ENCODE data around the gene ATP2B3. TPM values are rescaled to one million over a fixed set of nuclear protein-coding genes. Genes with fewer than 3 reads are reported as not detected.

The ATP2B3 gene
- total and polyA plus RNA-seq, 8 donors = 0.03 to 0.12 (median 0.04) TPM; not detected in 2

DNA sequence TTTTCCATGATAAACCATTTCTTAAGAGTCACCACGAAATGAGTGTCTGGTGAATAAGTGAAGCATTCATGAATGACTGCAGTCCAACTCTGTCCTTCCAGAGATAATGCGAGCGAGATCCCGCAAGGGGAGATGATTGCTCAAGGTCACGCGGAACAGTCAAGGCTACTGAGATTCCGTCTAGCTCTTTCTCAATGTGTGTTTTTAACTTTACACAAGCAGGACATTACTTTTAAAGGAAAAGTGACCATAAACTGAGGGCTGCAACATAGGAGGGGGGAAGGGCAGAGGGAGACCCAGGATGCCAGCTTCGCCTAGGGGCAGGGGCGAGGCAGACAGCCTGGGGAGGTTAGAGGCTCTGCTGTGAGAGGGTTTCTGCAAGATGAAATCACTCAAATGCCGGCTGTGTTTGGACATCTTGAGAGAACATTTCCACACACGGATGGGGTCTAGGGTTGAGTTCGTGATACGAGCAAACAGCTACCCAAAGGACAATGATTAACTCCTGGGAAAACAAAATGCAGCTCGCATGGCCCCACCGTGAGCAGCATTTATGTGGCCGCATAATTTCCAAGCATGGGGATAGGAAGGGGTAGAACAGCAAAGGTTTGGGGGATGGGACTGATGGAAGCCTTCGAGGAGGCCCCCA, 105.3 kb downstream of the ATP2B3 start:
- FAIRE-seq = no peak
- H3K27me3 ChIP-seq = peaks cover 0 to 7% (median 0%) of the 10 kb centered on the region in 4 donors

DNA sequence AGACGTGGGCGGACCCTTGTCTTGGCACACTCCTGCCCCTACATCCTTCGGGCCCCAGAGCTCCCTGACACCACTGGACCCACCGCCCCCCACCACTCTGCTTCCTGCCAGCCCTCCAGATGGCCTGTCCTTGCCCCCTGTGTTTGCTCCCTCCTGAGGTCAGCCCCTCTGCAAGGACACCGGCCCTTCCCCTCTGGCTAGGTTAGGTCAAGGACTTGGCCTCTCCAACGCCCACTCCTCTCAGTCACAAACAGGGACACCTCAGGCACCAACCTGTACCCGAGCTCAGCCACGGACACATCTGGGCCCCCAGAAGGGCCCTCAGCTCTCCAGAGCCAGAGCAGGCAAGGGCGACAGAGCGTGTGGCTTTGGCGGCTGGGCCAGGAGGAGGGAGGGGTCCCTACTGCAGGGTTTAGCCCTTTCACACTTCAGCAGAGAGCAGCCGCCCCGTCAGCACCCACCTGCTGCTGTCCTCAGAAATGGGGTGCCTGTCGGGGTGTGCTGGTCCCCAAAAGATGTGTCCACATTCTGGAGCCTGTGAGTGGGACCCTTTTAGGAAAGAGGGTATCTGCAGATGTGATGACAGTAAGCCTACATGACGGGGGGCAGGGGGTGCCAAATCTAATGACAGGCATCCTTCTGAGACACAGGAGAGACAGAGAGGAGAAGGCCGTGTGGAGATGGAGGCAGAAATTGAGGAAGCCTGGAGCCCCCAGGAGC, 106.0 kb downstream of the ATP2B3 start:
- H3K27me3 ChIP-seq = peaks cover 0 to 7% (median 0%) of the 10 kb centered on the region in 4 donors
- ATAC-seq = no peak
- no peak overlapping the region for H3K27ac ChIP-seq
- H3K4me1 ChIP-seq = no peaks in the 10 kb centered on the region
- intact Hi-C loops (cut with DNase I) = no loop called here
- no peak for DNase-seq
- TF ChIP-seq, protein P1, sequence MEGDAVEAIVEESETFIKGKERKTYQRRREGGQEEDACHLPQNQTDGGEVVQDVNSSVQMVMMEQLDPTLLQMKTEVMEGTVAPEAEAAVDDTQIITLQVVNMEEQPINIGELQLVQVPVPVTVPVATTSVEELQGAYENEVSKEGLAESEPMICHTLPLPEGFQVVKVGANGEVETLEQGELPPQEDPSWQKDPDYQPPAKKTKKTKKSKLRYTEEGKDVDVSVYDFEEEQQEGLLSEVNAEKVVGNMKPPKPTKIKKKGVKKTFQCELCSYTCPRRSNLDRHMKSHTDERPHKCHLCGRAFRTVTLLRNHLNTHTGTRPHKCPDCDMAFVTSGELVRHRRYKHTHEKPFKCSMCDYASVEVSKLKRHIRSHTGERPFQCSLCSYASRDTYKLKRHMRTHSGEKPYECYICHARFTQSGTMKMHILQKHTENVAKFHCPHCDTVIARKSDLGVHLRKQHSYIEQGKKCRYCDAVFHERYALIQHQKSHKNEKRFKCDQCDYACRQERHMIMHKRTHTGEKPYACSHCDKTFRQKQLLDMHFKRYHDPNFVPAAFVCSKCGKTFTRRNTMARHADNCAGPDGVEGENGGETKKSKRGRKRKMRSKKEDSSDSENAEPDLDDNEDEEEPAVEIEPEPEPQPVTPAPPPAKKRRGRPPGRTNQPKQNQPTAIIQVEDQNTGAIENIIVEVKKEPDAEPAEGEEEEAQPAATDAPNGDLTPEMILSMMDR (IDR thresholded peaks at IDR 0.05) = no peak
- no peaks in the 10 kb centered on the region for H3K9me3 ChIP-seq
- FAIRE-seq = no peak
- H3K36me3 ChIP-seq = no peaks in the 10 kb centered on the region
- 51 to 66% methylated on average over 16 of the region's 16 CpGs for WGBS, 2 donors
- no peak overlapping the region for H3K4me3 ChIP-seq

More for the DNA sequence above, 105.3 kb downstream of the ATP2B3 start:
- intact Hi-C loops (cut with DNase I) = no loop called here
- no peak overlapping the region for H3K27ac ChIP-seq
- H3K4me1 ChIP-seq = no peaks in the 10 kb centered on the region
- H3K9me3 ChIP-seq = no peaks in the 10 kb centered on the region
- 12 to 55% methylated on average over 17 of the region's 17 CpGs for WGBS, 2 donors
- ATAC-seq = no peak
- H3K4me3 ChIP-seq = no peak overlapping the region
- TF ChIP-seq, protein P1 (IDR thresholded peaks at IDR 0.05) = no peak
- DNase-seq = no peak
- H3K36me3 ChIP-seq = no peaks in the 10 kb centered on the region

DNA sequence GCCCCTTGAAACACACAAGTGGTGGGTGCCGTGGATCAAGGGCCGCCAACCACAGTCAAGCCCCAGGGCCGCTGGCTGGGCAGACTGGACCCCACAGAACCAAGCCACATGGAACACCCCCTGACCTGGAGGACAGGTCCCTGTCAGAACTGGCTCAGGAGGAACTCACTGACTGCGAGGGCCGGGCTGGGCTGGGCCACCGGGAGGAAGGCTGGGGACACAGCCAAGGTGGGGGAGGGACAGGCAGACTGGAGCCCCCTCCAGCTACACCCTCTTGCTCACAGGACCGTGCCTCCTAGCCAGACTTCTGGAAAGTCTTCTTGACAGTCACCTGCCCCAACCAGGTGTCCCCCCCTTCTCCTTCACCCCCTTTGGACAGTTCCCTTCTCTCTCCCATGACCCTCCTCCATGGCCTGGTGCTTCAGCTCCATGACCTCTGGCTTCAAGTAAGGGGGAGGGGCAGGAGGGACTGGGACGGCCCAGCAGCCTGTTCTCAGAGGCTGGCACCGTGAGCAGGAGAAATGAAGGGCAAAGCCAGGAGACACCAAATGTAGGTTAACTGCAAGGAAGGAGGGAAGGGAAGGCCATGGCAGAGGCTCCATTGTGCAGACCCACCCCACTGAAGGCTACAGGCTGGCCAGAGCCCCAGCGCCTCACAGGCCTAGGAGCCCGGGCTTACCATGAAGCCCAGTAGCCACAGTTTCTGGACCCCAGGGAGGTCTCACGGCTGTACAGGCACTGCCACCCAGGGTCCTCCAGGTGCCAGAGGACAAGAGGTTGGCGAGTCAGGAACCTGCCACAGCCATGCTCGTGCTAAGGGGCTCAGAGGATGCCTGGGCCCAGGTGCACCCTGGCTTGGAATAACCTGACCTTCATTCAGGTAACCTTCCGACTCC, 107.0 kb downstream of the ATP2B3 start:
- intact Hi-C loops (cut with DNase I) = no loop called here
- Histone ChIP-seq H3K27ac (no peak overlapping the region), H3K4me3 (no peak overlapping the region), H3K9me3 (no peaks in the 10 kb centered on the region), H3K27me3 (peaks cover 0 to 3% (median 0%) of the 10 kb centered on the region in 4 donors), H3K4me1 (no peaks in the 10 kb centered on the region), H3K36me3 (no peaks in the 10 kb centered on the region)
- DNase-seq (peak in 2 of 6 donors; percentile 39 to 43), FAIRE-seq (no peak), ATAC-seq (no peak)
- TF ChIP-seq, protein P1 (IDR thresholded peaks at IDR 0.05) = no peak
- WGBS, 2 donors = 73 to 78% methylated on average over 15 of the region's 15 CpGs

DNA sequence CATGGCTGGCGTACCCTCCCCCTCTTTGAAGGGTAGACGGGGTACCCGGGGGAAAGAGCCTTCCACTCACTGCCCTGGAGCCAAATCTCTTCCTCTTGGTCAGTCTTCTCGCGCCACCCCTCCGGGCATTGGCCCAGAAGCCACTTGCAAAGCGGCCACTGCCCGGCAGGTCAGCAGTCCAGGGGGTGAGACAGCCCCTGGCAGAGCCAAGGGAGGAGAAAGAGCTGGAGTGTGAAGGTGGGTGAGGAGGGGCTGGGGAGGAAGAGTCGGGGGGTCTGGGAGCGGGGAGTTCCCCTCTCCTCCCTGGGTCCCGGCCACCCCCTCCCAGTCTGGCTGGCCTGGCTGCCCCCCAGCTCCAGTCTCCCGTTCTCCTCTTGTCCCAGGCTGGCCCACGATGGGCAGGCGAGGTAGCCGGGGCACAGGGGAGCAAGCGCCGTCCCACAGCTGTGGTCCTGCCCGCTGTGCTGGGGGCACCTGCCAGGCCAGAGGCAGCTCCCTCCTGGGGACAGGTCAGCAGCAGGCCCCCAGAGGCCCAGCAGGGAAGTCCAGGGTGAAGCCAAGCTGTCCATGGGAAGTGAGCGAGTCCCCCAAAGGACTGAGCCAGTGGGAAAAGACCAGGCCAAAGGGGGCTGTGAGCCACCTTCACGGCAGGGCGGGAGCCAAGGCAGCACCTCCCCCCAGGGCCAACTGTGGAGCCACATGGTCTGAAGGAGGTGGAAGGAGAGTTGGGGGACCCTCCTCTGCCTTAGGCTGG, 108.0 kb downstream of the ATP2B3 start:
- TF ChIP-seq, protein P1 (IDR thresholded peaks at IDR 0.05) = no peak
- no peaks in the 10 kb centered on the region for H3K9me3 ChIP-seq
- H3K27me3 ChIP-seq = peaks cover 0 to 3% (median 0%) of the 10 kb centered on the region in 4 donors
- no peaks in the 10 kb centered on the region for H3K4me1 ChIP-seq
- no peak overlapping the region for H3K27ac ChIP-seq
- intact Hi-C loops (cut with DNase I) = no loop called here
- H3K4me3 ChIP-seq = no peak overlapping the region
- DNase-seq (peak in 2 of 6 donors; percentile 56 to 65), ATAC-seq (no peak), FAIRE-seq (no peak)
- WGBS, 2 donors = 81 to 87% methylated on average over 16 to 21 of the region's 21 CpGs
- H3K36me3 ChIP-seq = no peaks in the 10 kb centered on the region
